OCI-LY3 (cell line): Measurements from ENCODE around the gene BABAM2.

Experiments used
- CTCF ChIP-seq: fragments of 200-600, 300-600 bp; sonication (generic); IDR thresholded peaks from 2 replicates; pipeline ENCODE4 v1.5.1; 2014; ENCODE audit warnings: antibody characterized with exemption, low read length, low read depth
- EZH2phosphoT487 ChIP-seq: fragments of 200-600 bp; shearing (Covaris generic); IDR thresholded peaks from 2 replicates; pipeline ENCODE4 v1.6.1; 2018; ENCODE audit warnings: antibody characterized with exemption, mixed run types, low read depth

GRCh38 chr2:28169492-28169891 lies 279.0 kb downstream of the BABAM2 start:
- TF ChIP-seq CTCF (no peak), EZH2phosphoT487 (no peak)
